ENCODE measurements around the gene GALNT10.

Gene GALNT10

GRCh38 chr5:154386952-154387629 lies 196.6 kb downstream of the GALNT10 start:
- no peak for TF ChIP-seq CTCF (IDR thresholded peaks at IDR 0.05; ENCODE audit: low read depth, low read length)
- no peak overlapping the region for H3K4me3 ChIP-seq (ENCODE audit: low read depth, low read length)

GRCh38 chr5:154388842-154389241 lies 198.3 kb downstream of the GALNT10 start:
- TF ChIP-seq CTCF (IDR thresholded peaks at IDR 0.05; ENCODE audit: low read depth, low read length), result no peak
- no peak overlapping the region for H3K4me3 ChIP-seq (ENCODE audit: low read depth, low read length)

GRCh38 chr5:154390096-154390495 lies 199.6 kb downstream of the GALNT10 start:
- no peak for TF ChIP-seq CTCF (IDR thresholded peaks at IDR 0.05; ENCODE audit: low read depth, low read length)
- H3K4me3 ChIP-seq (ENCODE audit: low read depth, low read length), result no peak overlapping the region

GRCh38 chr5:154390746-154391359 lies 200.3 kb downstream of the GALNT10 start:
- no peak overlapping the region for H3K4me3 ChIP-seq (ENCODE audit: low read depth, low read length)
- TF ChIP-seq CTCF (IDR thresholded peaks at IDR 0.05; ENCODE audit: low read depth, low read length), result no peak

GRCh38 chr5:154391788-154392187 lies 201.3 kb downstream of the GALNT10 start:
- no peak overlapping the region for H3K4me3 ChIP-seq (ENCODE audit: low read depth, low read length)
- no peak for TF ChIP-seq CTCF (IDR thresholded peaks at IDR 0.05; ENCODE audit: low read depth, low read length)

GRCh38 chr5:154393850-154394249 lies 203.3 kb downstream of the GALNT10 start:
- no peak overlapping the region for H3K4me3 ChIP-seq (ENCODE audit: low read depth, low read length)
- no peak for TF ChIP-seq CTCF (IDR thresholded peaks at IDR 0.05; ENCODE audit: low read depth, low read length)

GRCh38 chr5:154394307-154394706 lies 203.8 kb downstream of the GALNT10 start:
- H3K4me3 ChIP-seq (ENCODE audit: low read depth, low read length), result no peak overlapping the region
- TF ChIP-seq CTCF (IDR thresholded peaks at IDR 0.05; ENCODE audit: low read depth, low read length), result no peak

Data from WI38 (cell line).